ENCODE measurements around the gene UBE2L5.

UBE2L5 gene

GRCh38 chr13:30464496-30465342, 42.4 kb downstream of the UBE2L5 start:
- TF ChIP-seq POLR2A (IDR thresholded peaks at IDR 0.05; ENCODE audit: low read depth, low read length), result peak; percentile 54
- FAIRE-seq, result no peak
- DNase-seq (ENCODE audit: insufficient read length, low spot score), result no peak

GRCh38 chr13:30465343-30465592, 43.0 kb downstream of the UBE2L5 start:
- TF ChIP-seq POLR2A (IDR thresholded peaks at IDR 0.05; ENCODE audit: low read depth, low read length), result no peak
- FAIRE-seq, result no peak
- DNase-seq (ENCODE audit: insufficient read length, low spot score), result no peak

GRCh38 chr13:30465593-30466357, 43.5 kb downstream of the UBE2L5 start, which contains the start of gene HMGB1:
Gene HMGB1, minus strand, starts transcription at chr13:30465936. Its CDS starts 2,256 bp downstream, at chr13:30463680.
- FAIRE-seq (peak; percentile 98), DNase-seq (ENCODE audit: insufficient read length, low spot score) (peak; percentile 75)
- peak; percentile 76 for TF ChIP-seq POLR2A (IDR thresholded peaks at IDR 0.05; ENCODE audit: low read depth, low read length)

- DNase-seq (ENCODE audit: insufficient read length, low spot score), result no peak
- TF ChIP-seq POLR2A (IDR thresholded peaks at IDR 0.05; ENCODE audit: low read depth, low read length), result no peak
- no peak for FAIRE-seq
Observed at GRCh38 chr13:30466358-30466714, 44.0 kb downstream of the UBE2L5 start.

- no peak for TF ChIP-seq POLR2A (IDR thresholded peaks at IDR 0.05; ENCODE audit: low read depth, low read length)
- no peak for DNase-seq (ENCODE audit: insufficient read length, low spot score)
- peak; percentile 68 for FAIRE-seq
Observed at GRCh38 chr13:30466841-30467252, 44.6 kb downstream of the UBE2L5 start.

- FAIRE-seq, result no peak
Observed at GRCh38 chr13:30473675-30474074, 51.4 kb downstream of the UBE2L5 start.

GRCh38 chr13:30477346-30478195, 55.3 kb downstream of the UBE2L5 start:
- no peak for TF ChIP-seq POLR2A (IDR thresholded peaks at IDR 0.05; ENCODE audit: low read depth, low read length)
- FAIRE-seq (no peak), DNase-seq (ENCODE audit: insufficient read length, low spot score) (no peak)

More at GRCh38 chr13:30473675-30474074, 51.4 kb downstream of the UBE2L5 start:
- TF ChIP-seq POLR2A (IDR thresholded peaks at IDR 0.05; ENCODE audit: low read depth, low read length), result no peak
- DNase-seq (ENCODE audit: insufficient read length, low spot score), result no peak
